BE2C (cell line): ENCODE measurements around the gene ABLIM3.

Experiments
- DNase-seq: peaks from one replicate; pipeline ENCODE4 v3.0.0-alpha.2; 2020
- H3K27me3 ChIP-seq: fragments of 250-450 bp; sonication (Bioruptor Pico); 2 replicates; pipeline ENCODE4 v1.5.1; 2020; ENCODE audit warnings: mild to moderate bottlenecking
- H3K36me3 ChIP-seq: fragments of 250-450 bp; sonication (Bioruptor Pico); 2 replicates; pipeline ENCODE4 v1.5.1; 2020; ENCODE audit warnings: mild to moderate bottlenecking
- H3K4me1 ChIP-seq: fragments of 250-450 bp; sonication (Bioruptor Pico); 2 replicates; pipeline ENCODE4 v1.5.1; 2020
- H3K4me3 ChIP-seq: 2 replicates; pipeline ENCODE4 v1.5.1; 2011; ENCODE audit warnings: low read depth, low read length
- H3K9me3 ChIP-seq: fragments of 250-450 bp; sonication (Bioruptor Pico); 2 replicates; pipeline ENCODE4 v1.5.1; 2020
- CTCF ChIP-seq: IDR thresholded peaks from 2 replicates; pipeline ENCODE4 v1.5.1; 2012; ENCODE audit warnings: mild to moderate bottlenecking, low read depth, low read length

ABLIM3 gene

GRCh38 chr5:149123211-149123610 is 18.1 kb upstream of the ABLIM3 start:
- H3K4me3 ChIP-seq, result no peak overlapping the region
- DNase-seq, result no peak

GRCh38 chr5:149125386-149125891 is 15.9 kb upstream of the ABLIM3 start:
- peak; percentile 24 for DNase-seq
- no peaks in the 10 kb centered on the region for H3K4me1 ChIP-seq
- peak; percentile 37 for TF ChIP-seq CTCF
- H3K27me3 ChIP-seq, result no peaks in the 10 kb centered on the region
- no peak overlapping the region for H3K4me3 ChIP-seq
- H3K36me3 ChIP-seq, result no peaks in the 10 kb centered on the region
- no peaks in the 10 kb centered on the region for H3K9me3 ChIP-seq

More at GRCh38 chr5:149123211-149123610, 18.1 kb upstream of the ABLIM3 start:
- Histone ChIP-seq H3K4me1 (no peaks in the 10 kb centered on the region), H3K9me3 (no peaks in the 10 kb centered on the region), H3K36me3 (no peaks in the 10 kb centered on the region), H3K27me3 (no peaks in the 10 kb centered on the region)
- TF ChIP-seq CTCF, result no peak

- Histone ChIP-seq H3K4me1 (no peaks in the 10 kb centered on the region), H3K36me3 (no peaks in the 10 kb centered on the region), H3K4me3 (no peak overlapping the region), H3K9me3 (no peaks in the 10 kb centered on the region), H3K27me3 (no peaks in the 10 kb centered on the region)
- TF ChIP-seq CTCF, result no peak
- no peak for DNase-seq
These were observed 14.4 kb upstream of the ABLIM3 start for GRCh38 chr5:149126906-149127305.

GRCh38 chr5:149127394-149127955 is 13.8 kb upstream of the ABLIM3 start:
- Histone ChIP-seq H3K4me3 (no peak overlapping the region), H3K27me3 (no peaks in the 10 kb centered on the region), H3K4me1 (no peaks in the 10 kb centered on the region), H3K9me3 (no peaks in the 10 kb centered on the region), H3K36me3 (no peaks in the 10 kb centered on the region)
- no peak for DNase-seq
- no peak for TF ChIP-seq CTCF

GRCh38 chr5:149128023-149128875 is 13.0 kb upstream of the ABLIM3 start:
- no peak overlapping the region for H3K4me3 ChIP-seq
- no peaks in the 10 kb centered on the region for H3K9me3 ChIP-seq
- H3K27me3 ChIP-seq, result no peaks in the 10 kb centered on the region
- TF ChIP-seq CTCF, result peak; percentile 96
- peak; percentile 65 for DNase-seq
- H3K4me1 ChIP-seq, result no peaks in the 10 kb centered on the region
- no peaks in the 10 kb centered on the region for H3K36me3 ChIP-seq

- no peak overlapping the region for H3K4me3 ChIP-seq
- H3K4me1 ChIP-seq, result no peaks in the 10 kb centered on the region
- H3K27me3 ChIP-seq, result no peaks in the 10 kb centered on the region
- no peaks in the 10 kb centered on the region for H3K36me3 ChIP-seq
- TF ChIP-seq CTCF, result no peak
- no peak for DNase-seq
- no peaks in the 10 kb centered on the region for H3K9me3 ChIP-seq
These were observed 12.1 kb upstream of the ABLIM3 start for GRCh38 chr5:149129181-149129580.
